GM23248 (cell line): ENCODE measurements around the gene KRT14.

ENCODE experiments used
- EZH2 ChIP-seq: fragments of 200-600 bp; sonication (generic); IDR thresholded peaks from 2 replicates; pipeline ENCODE4 v1.6.1; 2018; ENCODE audit warnings: antibody characterized with exemption, mild to moderate bottlenecking; ENCODE audit not compliant: insufficient read depth, poor library complexity, severe bottlenecking
- EZH2phosphoT487 ChIP-seq: fragments of 200-600 bp; sonication (generic); IDR thresholded peaks from 2 replicates; pipeline ENCODE4 v1.6.1; 2018; ENCODE audit warnings: antibody characterized with exemption, moderate library complexity, mild to moderate bottlenecking, low read depth; ENCODE audit not compliant: insufficient read depth

DNA sequence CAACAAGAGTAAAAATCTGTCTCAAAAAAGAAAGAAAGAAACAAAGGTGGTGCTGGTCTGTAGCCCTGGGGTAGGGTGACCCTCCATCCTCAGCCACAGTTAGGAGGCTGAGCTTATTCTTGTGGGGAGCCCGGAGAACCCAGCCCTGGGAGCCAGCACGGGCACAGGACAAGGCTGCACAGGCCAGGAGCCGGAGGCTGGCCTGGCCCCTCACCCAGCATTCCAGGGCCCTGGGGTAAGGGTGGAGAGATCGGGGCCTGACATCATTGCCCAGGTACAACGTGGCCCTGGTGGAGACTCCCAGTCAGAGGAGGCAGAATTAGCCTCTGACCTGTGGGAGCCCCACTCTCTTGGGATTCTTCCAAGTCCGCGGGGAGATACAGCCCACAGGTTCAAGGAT is 47.9 kb upstream of the KRT14 start:
- TF ChIP-seq EZH2phosphoT487: no peak
- no peak for TF ChIP-seq EZH2
